ENCODE data around the gene TEAD1. TPM values are rescaled to one million over a fixed set of nuclear protein-coding genes. Genes with fewer than 3 reads are reported as not detected.

Gene TEAD1
- total RNA-seq, 2 experiments from 2014 or later: 0.12 to 0.15 TPM

- ChIA-PET CTCF (no interaction called here), POLR2A (no interaction called here)
- no peak overlapping the region for H3K27ac Mint-ChIP-seq
- no peaks in the 10 kb centered on the region for H3K4me1 Mint-ChIP-seq
- H3K4me3 Mint-ChIP-seq: no peak overlapping the region
- H3K9me3 Mint-ChIP-seq: no peaks in the 10 kb centered on the region
- no peak for DNase-seq
- no peaks in the 10 kb centered on the region for H3K36me3 Mint-ChIP-seq (ENCODE audit: low read depth)
- H3K27me3 Mint-ChIP-seq: peaks cover 4% of the 10 kb centered on the region
Observed at GRCh38 chr11:12642806-12643428, 31.3 kb upstream of the TEAD1 start.

GRCh38 chr11:12646478-12646877 lies 27.7 kb upstream of the TEAD1 start:
- Mint-ChIP-seq H3K9me3 (no peaks in the 10 kb centered on the region), H3K27ac (no peak overlapping the region), H3K27me3 (peaks cover 6% of the 10 kb centered on the region), H3K36me3 (ENCODE audit: low read depth) (no peaks in the 10 kb centered on the region), H3K4me3 (no peak overlapping the region), H3K4me1 (no peaks in the 10 kb centered on the region)
- POLR2A ChIA-PET: no interaction called here
- no peak for DNase-seq
- CTCF ChIA-PET: no interaction called here

- H3K4me3 Mint-ChIP-seq: no peak overlapping the region
- no peaks in the 10 kb centered on the region for H3K4me1 Mint-ChIP-seq
- no peak for DNase-seq
- H3K27me3 Mint-ChIP-seq: peaks cover 15% of the 10 kb centered on the region
- H3K27ac Mint-ChIP-seq: no peak overlapping the region
- CTCF ChIA-PET: no interaction called here
- POLR2A ChIA-PET: no interaction called here
- H3K36me3 Mint-ChIP-seq (ENCODE audit: low read depth): no peaks in the 10 kb centered on the region
- H3K9me3 Mint-ChIP-seq: peaks cover 4% of the 10 kb centered on the region
Observed at GRCh38 chr11:12653729-12654128, 20.5 kb upstream of the TEAD1 start.

- POLR2A ChIA-PET: no interaction called here
- no peak overlapping the region for H3K27ac Mint-ChIP-seq
Observed at GRCh38 chr11:12655842-12656241, 18.4 kb upstream of the TEAD1 start.

GRCh38 chr11:12657336-12657735 lies 16.9 kb upstream of the TEAD1 start:
- no peak overlapping the region for H3K27ac Mint-ChIP-seq
- no peak overlapping the region for H3K4me3 Mint-ChIP-seq
- H3K9me3 Mint-ChIP-seq: peaks cover 4% of the 10 kb centered on the region

More at GRCh38 chr11:12655842-12656241, 18.4 kb upstream of the TEAD1 start:
- Mint-ChIP-seq H3K36me3 (ENCODE audit: low read depth) (no peaks in the 10 kb centered on the region), H3K4me3 (no peak overlapping the region), H3K27me3 (peaks cover 23% of the 10 kb centered on the region), H3K9me3 (peaks cover 4% of the 10 kb centered on the region), H3K4me1 (no peaks in the 10 kb centered on the region)
- CTCF ChIA-PET: no interaction called here
- DNase-seq: no peak

GRCh38 chr11:12657981-12658380 lies 16.2 kb upstream of the TEAD1 start:
- Mint-ChIP-seq H3K9me3 (peaks cover 4% of the 10 kb centered on the region), H3K27ac (no peak overlapping the region), H3K27me3 (peaks cover 25% of the 10 kb centered on the region), H3K4me3 (no peak overlapping the region), H3K4me1 (no peaks in the 10 kb centered on the region), H3K36me3 (ENCODE audit: low read depth) (no peaks in the 10 kb centered on the region)
- POLR2A ChIA-PET: no interaction called here
- CTCF ChIA-PET: interaction anchor here (0.6 kb wide), 1 partner anchor 101 kb away, joined by 3 read pairs; no protein-coding TSS in a partner anchor
- no peak for DNase-seq

More at GRCh38 chr11:12657336-12657735, 16.9 kb upstream of the TEAD1 start:
- no peaks in the 10 kb centered on the region for H3K36me3 Mint-ChIP-seq (ENCODE audit: low read depth)
- H3K4me1 Mint-ChIP-seq: no peaks in the 10 kb centered on the region
- CTCF ChIA-PET: interaction anchor here (0.7 kb wide), 1 partner anchor 386 kb away, joined by 4 read pairs; no protein-coding TSS in a partner anchor
- POLR2A ChIA-PET: no interaction called here
- peaks cover 25% of the 10 kb centered on the region for H3K27me3 Mint-ChIP-seq
- no peak for DNase-seq

- Mint-ChIP-seq H3K4me1 (no peaks in the 10 kb centered on the region), H3K27me3 (peaks cover 40% of the 10 kb centered on the region), H3K9me3 (no peaks in the 10 kb centered on the region), H3K36me3 (ENCODE audit: low read depth) (no peaks in the 10 kb centered on the region), H3K27ac (no peak overlapping the region), H3K4me3 (no peak overlapping the region)
- CTCF ChIA-PET: no interaction called here
- DNase-seq: no peak
- POLR2A ChIA-PET: no interaction called here
Observed at GRCh38 chr11:12662101-12662689, 12.0 kb upstream of the TEAD1 start.

- CTCF ChIA-PET: no interaction called here
- peaks cover 47% of the 10 kb centered on the region for H3K27me3 Mint-ChIP-seq
Observed at GRCh38 chr11:12664385-12664784, 9.8 kb upstream of the TEAD1 start.

GRCh38 chr11:12666915-12667314 lies 7.3 kb upstream of the TEAD1 start:
- H3K4me3 Mint-ChIP-seq: no peak overlapping the region
- no peak overlapping the region for H3K27ac Mint-ChIP-seq
- ChIA-PET POLR2A (no interaction called here), CTCF (interaction anchor here (0.5 to 0.7 kb wide), 2 partner anchors 111 to 383 kb away, joined by 3 to 4 read pairs; no protein-coding TSS in a partner anchor)
- no peaks in the 10 kb centered on the region for H3K9me3 Mint-ChIP-seq
- peaks cover 43% of the 10 kb centered on the region for H3K27me3 Mint-ChIP-seq
- no peaks in the 10 kb centered on the region for H3K4me1 Mint-ChIP-seq
- DNase-seq: no peak
- no peaks in the 10 kb centered on the region for H3K36me3 Mint-ChIP-seq (ENCODE audit: low read depth)

More at GRCh38 chr11:12664385-12664784, 9.8 kb upstream of the TEAD1 start:
- no peaks in the 10 kb centered on the region for H3K4me1 Mint-ChIP-seq
- DNase-seq: no peak
- H3K4me3 Mint-ChIP-seq: no peak overlapping the region
- H3K9me3 Mint-ChIP-seq: no peaks in the 10 kb centered on the region
- no peak overlapping the region for H3K27ac Mint-ChIP-seq
- POLR2A ChIA-PET: no interaction called here
- no peaks in the 10 kb centered on the region for H3K36me3 Mint-ChIP-seq (ENCODE audit: low read depth)

- H3K36me3 Mint-ChIP-seq (ENCODE audit: low read depth): no peaks in the 10 kb centered on the region
- H3K4me1 Mint-ChIP-seq: peaks cover 2% of the 10 kb centered on the region
- DNase-seq: no peak
- H3K4me3 Mint-ChIP-seq: no peak overlapping the region
- H3K27ac Mint-ChIP-seq: no peak overlapping the region
- no peaks in the 10 kb centered on the region for H3K9me3 Mint-ChIP-seq
- POLR2A ChIA-PET: no interaction called here
- H3K27me3 Mint-ChIP-seq: peaks cover 47% of the 10 kb centered on the region
- CTCF ChIA-PET: no interaction called here
Observed at GRCh38 chr11:12667646-12668045, 6.6 kb upstream of the TEAD1 start.

- Mint-ChIP-seq H3K4me3 (no peak overlapping the region), H3K9me3 (no peaks in the 10 kb centered on the region), H3K27ac (no peak overlapping the region), H3K36me3 (ENCODE audit: low read depth) (no peaks in the 10 kb centered on the region), H3K27me3 (peaks cover 47% of the 10 kb centered on the region), H3K4me1 (peaks cover 2% of the 10 kb centered on the region)
- no peak for DNase-seq
- ChIA-PET CTCF (no interaction called here), POLR2A (no interaction called here)
Observed at GRCh38 chr11:12668166-12668565, 6.1 kb upstream of the TEAD1 start.

- Mint-ChIP-seq H3K27ac (no peak overlapping the region), H3K4me3 (no peak overlapping the region), H3K27me3 (peaks cover 46% of the 10 kb centered on the region), H3K4me1 (peaks cover 7% of the 10 kb centered on the region), H3K9me3 (no peaks in the 10 kb centered on the region), H3K36me3 (ENCODE audit: low read depth) (no peaks in the 10 kb centered on the region)
- POLR2A ChIA-PET: no interaction called here
- CTCF ChIA-PET: no interaction called here
- no peak for DNase-seq
Observed at GRCh38 chr11:12669930-12670329, 4.3 kb upstream of the TEAD1 start.

GRCh38 chr11:12671370-12671769 lies 2.9 kb upstream of the TEAD1 start:
- Mint-ChIP-seq H3K27me3 (peaks cover 45% of the 10 kb centered on the region), H3K4me1 (peaks cover 10% of the 10 kb centered on the region), H3K27ac (no peak overlapping the region), H3K9me3 (no peaks in the 10 kb centered on the region), H3K4me3 (no peak overlapping the region), H3K36me3 (ENCODE audit: low read depth) (no peaks in the 10 kb centered on the region)
- CTCF ChIA-PET: interaction anchor here (1.2 kb wide), 1 partner anchor 9 kb away, joined by 3 read pairs; no protein-coding TSS in a partner anchor
- POLR2A ChIA-PET: no interaction called here
- no peak for DNase-seq

- peaks cover 10% of the 10 kb centered on the region for H3K4me1 Mint-ChIP-seq
- no peaks in the 10 kb centered on the region for H3K9me3 Mint-ChIP-seq
- no peaks in the 10 kb centered on the region for H3K36me3 Mint-ChIP-seq (ENCODE audit: low read depth)
- peak overlapping the region; percentile 6 for H3K27ac Mint-ChIP-seq
- ChIA-PET CTCF (no interaction called here), POLR2A (no interaction called here)
- peaks cover 60% of the 10 kb centered on the region for H3K27me3 Mint-ChIP-seq
- no peak for DNase-seq
- H3K4me3 Mint-ChIP-seq: peak overlapping the region; percentile 75
Observed at GRCh38 chr11:12673601-12673923, 659 bp upstream of the TEAD1 start.

All from activated CD4-positive, alpha-beta T cell treated with anti-CD3 and anti-CD28 coated beads, Interleukin-2, amount 10 ng/mL, durations not matched to agents 7 days and 5 days (primary cell).